GDM1 (cell line): ENCODE results near the gene LYVE1.

Experiments
- DNase-seq: peaks from one replicate; lab custom pipeline; 2025; lab: John Stamatoyannopoulos, UW

The LYVE1 gene

DNA sequence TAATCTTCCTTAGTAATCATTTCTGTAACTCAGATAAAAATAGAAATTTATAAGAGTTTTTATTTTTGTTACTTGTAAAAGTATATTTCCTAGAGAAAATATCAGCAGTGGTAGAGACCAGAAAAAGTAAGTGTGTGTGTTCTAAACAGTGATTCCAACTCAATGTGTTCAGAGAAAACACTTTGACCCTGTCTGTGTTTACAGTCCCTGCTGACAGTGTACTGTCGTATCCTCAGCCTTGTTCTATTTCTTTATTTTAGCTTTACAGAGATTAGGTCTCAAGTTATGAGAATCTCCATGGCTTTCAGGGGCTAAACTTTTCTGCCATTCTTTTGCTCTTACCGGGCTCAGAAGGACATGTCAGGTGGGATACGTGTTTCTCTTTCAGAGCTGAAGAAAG, 10.2 kb downstream of the LYVE1 start:
- DNase-seq = no peak

DNA sequence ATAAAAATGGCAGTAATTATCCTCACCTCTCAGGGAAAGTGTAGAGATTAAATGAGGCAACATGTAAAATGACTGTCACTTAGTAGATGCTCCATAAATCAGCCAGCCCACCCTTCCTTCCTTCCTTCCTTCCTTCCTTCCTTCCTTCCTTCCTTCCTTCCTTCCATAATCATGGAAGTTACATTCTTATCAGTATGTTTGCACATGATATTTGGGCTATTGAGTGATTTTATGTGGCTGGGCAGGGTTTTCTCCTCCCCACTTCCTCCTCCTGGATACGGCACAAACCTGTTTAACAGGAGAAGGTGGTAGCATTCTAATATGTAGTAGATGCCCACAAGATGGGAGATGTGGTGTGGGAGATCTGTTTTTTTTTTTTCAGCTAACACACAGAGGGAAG, 11.9 kb downstream of the LYVE1 start:
- no peak for DNase-seq

DNA sequence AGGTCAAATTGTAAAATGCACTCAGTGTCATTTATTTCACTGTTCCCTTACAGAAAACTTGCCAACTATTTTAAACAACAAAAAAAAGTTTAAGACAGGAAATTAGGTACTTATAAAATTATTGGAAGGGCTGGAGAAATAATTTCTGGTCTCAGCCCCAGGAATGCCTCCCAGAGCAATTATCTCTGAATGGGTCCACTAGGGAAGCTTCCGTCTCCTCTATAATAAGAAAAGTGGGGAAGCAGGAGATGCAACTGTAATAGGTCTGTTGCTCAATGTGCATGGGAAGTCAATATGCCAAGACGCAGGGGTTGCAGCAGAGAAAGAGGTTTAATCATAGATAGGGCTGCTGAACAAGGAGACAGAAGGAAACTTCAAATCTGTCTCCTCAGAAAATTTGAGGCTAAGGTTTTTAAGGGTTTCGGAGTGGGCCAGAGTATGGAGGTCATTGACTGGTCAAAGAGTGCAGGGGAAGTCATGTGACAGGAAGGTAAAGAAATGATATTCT, 16.6 kb downstream of the LYVE1 start:
- DNase-seq = no peak

DNA sequence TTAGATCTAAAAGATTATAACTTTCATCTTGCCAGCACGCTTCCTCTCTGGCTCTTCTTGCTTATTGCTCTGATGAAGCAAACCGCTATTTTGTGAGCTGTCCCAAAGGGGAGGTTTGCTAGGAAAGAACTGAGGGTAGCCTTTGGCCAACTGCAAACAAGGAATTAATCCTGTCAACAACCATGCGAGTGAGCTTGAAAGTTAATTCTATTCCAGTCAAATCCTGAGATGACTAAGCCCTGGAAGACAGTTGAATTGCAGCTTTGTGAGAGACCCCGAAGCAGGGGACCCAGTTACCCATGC, 17.2 kb downstream of the LYVE1 start:
- DNase-seq = no peak

DNA sequence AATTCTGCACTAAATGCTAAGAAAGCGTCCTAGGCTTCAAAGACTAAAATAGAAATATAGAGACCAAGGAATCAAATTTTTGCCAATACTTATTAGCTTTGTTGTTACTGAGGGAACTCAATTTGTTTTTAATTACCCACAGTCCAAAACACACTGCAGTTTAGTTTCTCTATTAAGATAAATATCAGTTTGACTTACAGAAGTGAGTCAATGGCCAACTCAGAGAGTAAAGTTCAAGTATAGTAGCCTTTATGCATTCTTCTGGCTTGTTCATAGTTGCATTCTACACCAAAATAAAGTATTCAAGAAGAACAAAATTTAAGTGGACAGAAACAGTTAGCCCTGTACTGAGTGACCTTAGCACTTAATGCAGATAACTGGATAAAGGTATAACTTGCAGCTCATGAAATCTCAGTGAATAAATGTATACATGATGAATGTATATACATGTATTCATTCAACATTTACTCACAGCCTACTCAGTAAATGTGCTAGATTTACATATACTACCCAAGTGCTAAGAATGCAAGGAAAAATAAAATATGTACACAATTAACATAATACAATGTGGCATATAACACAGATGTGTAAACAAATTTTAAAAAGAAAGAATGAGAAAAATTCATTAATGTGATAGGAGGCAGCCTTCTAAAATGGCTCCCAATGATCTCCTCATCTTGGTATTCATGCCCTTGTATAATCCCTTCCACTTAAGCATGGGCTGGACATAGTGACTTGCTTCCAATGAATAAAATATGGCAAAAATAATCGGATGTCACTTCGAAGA, 17.8 kb downstream of the LYVE1 start:
- DNase-seq = no peak

DNA sequence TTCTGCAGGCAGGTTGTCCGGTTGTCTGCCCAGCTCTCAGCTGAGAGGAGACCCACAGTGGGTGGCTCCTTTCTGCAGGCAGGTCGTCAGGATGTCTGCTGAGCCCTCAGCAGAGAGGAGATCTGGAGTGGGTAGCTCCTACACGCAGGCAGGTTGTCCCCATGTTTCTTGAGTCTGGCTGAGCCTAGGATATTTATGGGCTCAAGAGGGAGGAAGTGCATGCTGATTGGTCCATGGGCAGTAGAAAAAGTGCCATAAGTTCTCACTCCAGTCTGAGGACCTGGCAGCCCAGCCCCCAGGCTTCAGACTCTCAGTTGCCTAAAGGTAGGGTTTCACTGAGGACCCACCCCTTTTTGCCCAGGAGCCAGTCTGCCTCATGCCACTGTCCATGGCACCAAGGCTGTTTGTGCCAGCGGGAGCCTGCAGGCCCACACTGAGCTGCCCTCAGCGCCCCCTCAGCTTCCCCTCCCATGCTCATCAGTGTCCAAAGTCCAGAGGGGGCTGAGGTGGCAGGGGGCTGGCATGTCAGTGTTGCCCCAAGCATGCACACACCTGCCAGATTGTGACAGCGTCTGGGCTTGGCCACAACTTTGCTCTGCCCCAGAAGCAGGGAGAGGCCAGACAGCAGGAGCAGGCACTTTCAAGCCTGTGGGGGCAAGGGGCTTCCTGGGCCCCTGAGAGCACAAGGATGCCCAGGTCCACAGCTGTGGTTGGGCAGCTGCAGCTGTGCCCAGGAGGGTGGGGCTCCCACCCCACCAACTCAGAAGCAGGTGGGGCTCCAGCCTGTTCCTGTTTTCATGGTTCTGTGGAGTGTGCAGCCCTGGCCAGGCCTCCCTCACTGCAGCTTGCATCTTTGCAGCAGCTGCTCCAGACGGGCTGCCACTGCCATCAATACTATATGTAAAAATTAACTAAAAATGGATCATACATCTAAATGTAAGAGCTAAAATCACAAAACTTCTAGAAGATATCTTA, 23.7 kb downstream of the LYVE1 start:
- no peak for DNase-seq

DNA sequence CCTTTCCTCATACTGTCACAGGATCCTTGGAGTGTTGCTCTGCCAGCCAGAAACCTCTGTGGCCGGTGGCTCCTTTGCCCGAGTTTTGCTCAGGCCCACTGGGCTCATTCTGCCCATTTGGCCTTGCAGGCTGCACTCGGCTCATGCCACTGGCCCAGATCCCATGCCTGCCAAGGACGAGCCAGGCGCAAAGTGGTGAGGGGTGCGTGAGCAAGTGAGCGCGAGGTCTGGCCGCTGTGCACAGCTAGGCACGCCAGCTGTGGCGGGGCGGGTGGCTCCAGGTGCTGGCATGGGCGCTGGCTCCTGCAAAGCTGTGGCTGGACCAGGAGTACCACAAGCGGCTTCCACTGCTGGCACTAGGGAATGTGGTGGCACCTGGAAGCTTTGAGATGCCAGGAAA, 24.7 kb downstream of the LYVE1 start:
- DNase-seq = no peak

DNA sequence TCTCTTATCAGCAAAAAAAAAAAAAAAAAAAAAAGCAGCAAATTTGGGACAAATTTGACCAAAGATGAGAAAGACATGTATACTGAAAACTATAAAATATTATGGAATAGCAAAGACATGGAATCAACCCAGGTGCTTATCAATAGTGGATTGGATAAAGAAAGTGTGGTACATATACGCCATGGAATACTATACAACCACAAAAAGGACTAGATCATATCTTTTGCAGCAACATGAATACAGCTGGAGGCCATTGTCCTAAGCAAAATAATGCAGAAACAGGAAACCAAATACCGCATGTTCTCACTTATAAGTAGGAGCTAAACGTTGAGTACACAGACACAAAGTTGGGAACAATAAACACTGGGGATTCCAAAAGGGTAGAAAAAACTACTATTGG, 25.7 kb downstream of the LYVE1 start:
- DNase-seq = no peak

DNA sequence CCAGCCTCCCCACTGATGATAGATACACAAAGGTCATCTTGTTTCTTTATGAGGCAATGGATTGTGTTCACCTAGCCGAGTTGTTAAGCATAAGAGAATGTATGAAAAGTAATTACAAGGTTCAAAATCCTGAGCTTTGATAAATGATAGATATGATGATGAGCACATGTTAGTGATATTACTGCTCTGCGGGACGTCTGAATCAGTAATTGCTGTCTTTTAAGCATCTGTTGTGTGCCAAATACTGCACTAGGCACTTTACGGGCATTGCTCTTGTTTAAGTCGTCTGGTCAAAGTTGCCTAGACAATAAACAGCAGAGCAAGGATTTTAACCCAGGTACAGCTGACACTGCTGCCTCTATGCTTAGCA, 26.9 kb downstream of the LYVE1 start:
- no peak for DNase-seq

DNA sequence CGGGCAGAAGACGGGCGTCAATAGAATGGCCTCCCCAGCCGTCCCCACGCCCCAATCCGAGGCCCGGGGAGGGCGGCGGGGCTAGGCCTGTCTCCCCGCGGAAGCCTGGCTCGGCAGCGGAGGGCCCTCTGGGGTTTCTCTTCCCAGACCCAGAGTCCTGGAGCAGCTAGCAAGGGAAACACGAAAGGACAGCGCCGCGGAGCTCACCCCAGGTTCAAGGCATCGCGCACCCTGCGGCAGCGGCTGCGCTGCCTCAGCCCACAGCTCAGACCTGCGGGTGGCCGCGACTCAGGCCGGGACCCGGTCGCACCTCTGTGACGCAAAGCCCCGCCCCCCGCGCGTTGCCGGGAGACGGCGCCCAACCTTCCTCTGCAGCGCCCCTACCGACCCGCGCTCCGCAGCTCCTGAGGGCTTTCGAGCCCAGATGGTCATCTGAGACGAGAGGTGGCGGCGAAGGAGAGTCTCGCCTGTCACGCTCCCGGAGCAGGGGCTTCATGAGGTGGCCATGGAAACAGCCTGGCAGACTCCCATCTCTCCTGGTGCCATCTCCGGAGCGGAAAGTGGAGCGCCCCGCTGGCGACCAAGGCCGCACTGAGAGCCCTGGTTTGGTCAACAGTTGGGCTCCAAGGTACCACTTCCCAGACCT, 27.4 kb downstream of the LYVE1 start, which contains the start of gene RNF141:
TSS of gene RNF141 (minus strand) at position 273 of the 646 bp plus-strand sequence. CDS start 7,029 bp downstream, outside the sequence.
- peak; percentile 90 for DNase-seq

DNA sequence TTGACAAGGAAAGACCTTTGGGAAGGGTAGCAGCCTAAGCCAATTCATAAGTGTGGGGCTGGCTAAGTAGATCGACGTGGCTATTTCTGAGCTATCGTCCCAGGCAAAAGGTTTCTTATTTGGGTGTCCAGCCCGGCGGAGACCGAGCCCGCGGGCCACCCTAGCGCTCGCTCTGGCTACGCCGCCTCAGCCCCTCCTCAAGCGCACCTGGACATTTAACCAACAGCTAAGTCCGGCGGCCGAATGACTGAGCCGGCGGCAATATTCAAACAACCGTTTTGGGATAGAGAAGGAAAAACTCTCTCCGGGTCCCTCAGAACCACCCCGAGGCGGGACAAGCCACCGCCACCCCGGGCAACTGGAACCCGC, 27.9 kb downstream of the LYVE1 start:
- DNase-seq = no peak

DNA sequence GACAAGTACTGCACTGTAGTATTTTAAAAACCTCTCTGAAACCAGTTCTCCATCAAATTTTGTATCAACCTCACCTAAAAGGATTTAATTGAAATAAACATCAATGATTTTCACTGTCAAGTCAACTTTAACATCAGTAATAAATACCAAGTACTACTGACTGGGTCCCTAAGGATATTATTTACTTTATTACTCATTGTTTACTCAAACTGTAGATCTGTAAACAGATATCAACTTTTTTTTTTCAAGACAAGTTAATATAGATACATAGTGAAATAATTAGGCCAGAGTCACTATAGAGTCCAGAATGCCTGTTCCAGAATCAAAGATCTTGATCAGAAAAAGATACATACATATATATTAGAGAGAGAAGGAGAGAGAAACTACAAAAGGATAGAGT, 29.1 kb downstream of the LYVE1 start:
- DNase-seq = no peak

DNA sequence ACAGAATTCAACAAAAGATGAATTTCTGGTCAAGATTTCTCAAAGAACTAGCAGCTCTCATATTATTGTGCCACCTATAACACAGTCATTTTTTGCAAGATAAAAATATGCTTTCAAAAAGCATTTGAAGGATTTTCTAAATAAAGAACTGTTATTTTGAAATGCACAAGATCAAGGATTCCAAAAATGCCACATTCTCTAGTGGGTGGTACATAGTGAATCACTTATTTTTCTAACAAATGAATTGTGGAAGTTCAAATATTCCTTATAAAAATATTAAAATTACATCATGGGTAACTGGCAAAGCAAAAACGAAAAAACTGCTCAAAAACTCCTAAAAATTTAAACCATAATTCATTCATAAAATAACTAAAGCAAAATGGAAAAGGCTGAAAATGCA, 29.5 kb downstream of the LYVE1 start:
- no peak for DNase-seq

DNA sequence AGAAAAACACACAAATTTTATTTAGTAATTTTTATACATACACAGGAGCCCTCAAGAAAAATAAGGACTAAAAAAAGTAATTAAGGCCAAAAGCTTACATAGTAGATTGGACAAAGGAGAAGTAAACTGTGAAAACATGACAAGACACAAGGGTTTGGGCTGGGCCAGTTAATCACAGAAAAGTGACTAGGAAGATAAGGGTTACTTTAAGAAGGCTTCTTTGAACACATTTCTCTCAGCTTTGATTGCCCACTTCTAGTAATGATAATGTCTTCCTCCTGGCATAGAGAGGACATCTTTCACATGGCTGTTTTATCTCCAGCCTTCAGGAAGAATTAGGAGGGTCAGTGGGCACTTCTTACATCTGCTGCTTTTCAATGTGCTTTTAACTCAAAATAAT, 30.9 kb downstream of the LYVE1 start:
- no peak for DNase-seq

DNA sequence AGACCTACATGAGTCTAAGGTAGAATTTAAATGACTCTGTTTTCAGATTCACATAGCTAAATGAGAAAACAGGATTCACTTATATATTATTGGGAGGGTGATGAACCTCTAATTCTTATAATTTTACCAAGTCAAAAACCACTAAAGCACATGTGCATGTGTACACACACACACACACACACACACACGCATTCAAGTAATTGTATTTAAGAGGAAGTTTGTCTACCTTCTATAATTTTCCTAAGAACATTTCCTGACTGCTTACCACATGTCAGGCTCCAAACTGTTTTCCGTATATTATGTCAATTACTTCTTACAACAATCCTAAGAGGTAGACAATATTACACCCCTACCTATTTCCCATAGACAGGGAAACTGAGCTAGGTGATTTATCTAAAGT, 34.1 kb downstream of the LYVE1 start:
- DNase-seq = peak; percentile 15

DNA sequence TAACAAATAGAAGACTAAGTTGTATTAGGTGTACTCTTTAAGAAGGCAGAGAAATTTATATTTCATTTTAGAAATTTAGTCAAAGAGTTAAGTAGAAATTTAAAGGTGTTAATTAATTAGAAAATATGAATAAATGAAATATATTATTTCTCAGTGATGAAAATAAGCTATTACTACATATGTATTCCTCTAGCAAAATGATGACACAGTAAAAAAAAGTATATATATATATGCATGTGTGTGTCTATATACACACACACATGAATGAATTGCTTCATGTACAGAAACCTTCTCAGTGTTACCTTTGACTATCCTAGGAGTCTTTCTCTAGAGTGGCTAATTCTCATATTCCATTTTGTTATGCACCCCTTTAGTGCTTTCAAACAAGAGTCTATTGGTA, 35.1 kb downstream of the LYVE1 start:
- no peak for DNase-seq

DNA sequence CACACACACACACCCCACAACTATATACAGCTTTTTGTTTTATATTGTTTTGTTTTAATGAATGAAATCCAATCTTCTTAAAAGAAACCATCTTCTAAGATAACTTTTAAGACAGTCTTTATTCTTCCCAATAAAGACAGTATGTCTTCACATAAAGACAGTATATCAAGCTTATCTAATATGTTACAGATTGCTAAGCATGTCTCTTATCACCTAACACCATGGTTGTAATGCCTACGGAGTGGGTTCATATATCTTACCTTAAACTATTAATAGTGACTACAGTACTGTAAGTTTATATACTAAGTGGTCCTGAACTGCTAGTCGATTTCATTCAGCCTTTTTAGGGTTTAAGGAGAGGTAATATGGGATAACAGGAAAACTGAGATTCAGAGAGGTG, 35.9 kb downstream of the LYVE1 start:
- DNase-seq = no peak

DNA sequence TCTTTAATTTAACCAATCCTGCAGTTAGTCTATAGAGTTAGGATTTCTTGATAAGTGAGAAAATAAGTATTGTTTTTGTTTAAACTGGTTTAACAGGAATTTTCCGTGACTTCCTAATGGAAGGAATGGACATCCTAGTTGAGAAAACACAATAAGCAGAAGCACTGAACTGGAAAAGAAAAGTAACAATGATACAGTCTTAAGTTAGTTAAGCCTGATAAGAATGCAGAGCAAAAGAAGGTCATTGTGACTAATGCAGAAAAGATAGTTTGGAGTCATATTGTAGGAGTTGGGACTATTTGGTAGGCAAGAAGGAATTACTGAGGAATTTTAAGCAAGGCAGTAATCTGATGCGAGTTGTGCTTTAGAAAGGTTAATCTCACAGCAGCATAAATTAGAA, 39.2 kb downstream of the LYVE1 start:
- DNase-seq = no peak

DNA sequence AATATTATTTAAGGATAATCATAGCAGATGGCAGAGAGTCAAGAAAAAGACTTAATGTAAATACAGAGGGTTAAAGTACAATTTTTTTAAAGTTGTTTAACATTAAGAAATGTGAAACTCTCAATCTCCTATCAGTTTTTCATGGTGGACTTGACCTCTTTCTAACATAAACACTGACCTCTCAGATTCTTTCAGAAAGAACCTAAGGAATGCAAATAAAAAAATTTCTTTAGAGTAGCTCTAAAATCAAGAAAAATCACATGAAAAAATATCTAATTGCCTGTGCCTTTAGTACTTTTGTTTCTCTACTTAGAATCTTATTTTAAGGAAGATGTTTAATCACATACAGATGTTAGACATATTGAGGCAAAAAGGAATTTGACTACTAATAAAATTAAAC, 40.3 kb downstream of the LYVE1 start:
- DNase-seq = no peak

DNA sequence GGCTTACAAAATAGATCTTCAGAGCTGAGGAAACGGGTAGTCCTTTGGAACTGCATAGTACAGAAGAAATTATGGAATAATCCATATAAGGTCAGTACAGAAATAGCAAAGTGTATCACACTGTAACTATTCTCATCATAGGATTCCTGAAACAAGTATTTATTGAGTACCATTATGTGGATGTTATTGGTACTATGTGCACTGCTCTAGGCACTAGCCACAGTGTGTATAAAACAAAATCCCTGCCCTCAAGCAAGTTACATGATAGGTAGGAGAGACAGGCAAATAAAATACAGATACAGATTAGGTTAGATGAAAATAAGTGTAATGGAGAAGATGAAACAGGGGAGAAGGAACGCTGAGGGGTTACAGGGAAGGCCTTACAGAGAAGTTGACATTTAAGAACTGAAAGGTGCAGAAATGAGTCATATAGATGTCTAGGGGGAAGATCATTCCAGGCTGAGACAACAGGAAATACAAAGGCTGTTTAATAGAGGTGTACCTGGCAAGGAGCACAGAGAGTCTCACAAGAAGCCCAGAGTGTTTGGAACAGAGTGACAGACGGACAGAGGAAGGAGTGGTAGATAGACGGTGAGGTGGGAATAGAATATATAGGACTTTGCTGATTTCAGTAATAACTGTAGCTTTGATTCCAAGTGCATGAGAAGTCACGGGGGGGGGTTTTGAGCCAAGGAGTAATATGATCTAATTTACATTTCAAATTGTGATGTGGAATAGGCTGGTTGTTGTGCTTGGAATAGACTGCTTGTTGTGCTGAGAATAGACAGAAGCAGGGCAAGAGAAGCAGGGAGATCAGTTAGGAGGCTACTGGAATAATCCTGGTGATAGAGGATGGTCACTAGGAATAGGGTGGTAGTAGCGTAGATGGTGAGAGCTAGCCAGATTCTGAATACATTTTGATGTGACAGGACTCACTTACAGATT, 41.2 kb downstream of the LYVE1 start:
- no peak for DNase-seq

DNA sequence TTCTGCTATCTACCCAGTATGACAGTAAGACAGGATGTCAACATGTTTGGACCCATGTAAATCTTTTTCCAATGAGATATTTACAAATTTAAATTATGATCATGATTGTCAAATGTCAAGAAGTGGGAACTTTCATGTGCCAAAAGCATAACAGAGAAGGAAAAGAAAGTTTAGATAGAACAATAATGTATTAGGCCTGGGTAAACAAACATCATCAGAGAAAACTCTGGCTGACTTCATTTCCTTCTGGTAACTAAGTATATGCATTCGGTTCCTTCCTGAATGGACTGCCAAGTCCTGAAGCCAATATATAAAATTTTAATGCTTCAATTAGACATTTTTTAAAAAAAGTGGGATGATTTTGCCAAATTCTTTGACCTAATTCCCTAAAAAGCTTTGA, 44.0 kb downstream of the LYVE1 start:
- DNase-seq = no peak

DNA sequence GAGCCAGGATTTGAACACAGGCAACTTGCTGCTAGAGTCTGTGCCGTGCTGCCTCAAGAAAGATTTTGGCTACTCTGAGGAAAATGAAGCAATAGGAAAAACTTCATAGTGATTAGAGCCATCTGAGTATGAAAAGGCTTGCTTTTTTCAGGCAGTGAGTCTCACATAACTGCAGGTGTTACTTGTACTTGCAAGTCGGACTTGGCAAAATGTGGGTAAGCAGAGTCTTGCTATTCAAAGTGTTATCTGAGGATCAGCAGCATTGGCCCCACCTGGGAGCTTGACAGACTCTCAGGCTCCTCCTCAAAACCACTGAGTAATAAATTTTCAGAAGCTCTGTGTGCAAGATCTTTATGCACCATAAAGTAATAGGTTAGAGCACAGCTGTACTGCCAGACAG, 45.5 kb downstream of the LYVE1 start:
- no peak for DNase-seq
